ENCODE data around the gene COL28A1.

DNA sequence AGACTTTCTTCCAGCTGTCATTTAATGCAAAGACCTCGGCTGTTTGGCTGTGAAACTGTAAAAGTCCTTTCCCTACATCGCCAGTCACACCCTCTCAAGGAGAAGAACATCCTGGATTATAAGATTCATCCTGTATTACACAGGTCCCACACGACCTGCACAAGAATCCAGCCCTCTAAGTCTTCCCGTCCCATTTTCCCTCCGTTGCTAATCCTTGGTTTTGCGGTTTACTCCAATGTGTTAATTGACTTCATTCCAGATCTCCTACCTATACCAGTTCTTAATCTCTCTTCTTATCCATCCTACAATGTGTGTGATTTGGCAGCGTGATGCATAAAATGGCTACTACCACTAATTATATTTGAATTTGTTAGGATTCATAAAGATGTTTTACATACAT is 110.4 kb downstream of the COL28A1 start:
- TF ChIP-seq CTCF (IDR thresholded peaks at IDR 0.05; ENCODE audit: borderline replicate concordance, extremely low read depth, low read length, poor library complexity, severe bottlenecking) (no peak), EZH2 (IDR thresholded peaks at IDR 0.05; ENCODE audit: borderline replicate concordance, low read depth, low read length, severe bottlenecking) (no peak)
